Measurements from ENCODE around the gene MRPL37.

The MRPL37 gene

GRCh38 chr1:54248966-54249365, 49.0 kb downstream of the MRPL37 start:
- no peaks in the 10 kb centered on the region for H3K4me1 ChIP-seq (ENCODE audit: control insufficient read depth, insufficient read depth, low read length, poor library complexity, severe bottlenecking)
- H3K9me3 ChIP-seq (ENCODE audit: control insufficient read depth, low read length), result no peaks in the 10 kb centered on the region
- H3K4me3 ChIP-seq (ENCODE audit: insufficient read depth, low read depth, low read length, poor library complexity, severe bottlenecking), result no peak overlapping the region
- peaks cover 33% of the 10 kb centered on the region for H3K36me3 ChIP-seq (ENCODE audit: control insufficient read depth, insufficient read depth, low read length)
- no peak for DNase-seq
- H3K27ac ChIP-seq (ENCODE audit: insufficient read depth, low read length, poor library complexity, severe bottlenecking), result no peak overlapping the region
- H3K27me3 ChIP-seq (replicated peaks; ENCODE audit: control insufficient read depth, insufficient read depth, low read length, poor library complexity, severe bottlenecking), result no peaks in the 10 kb centered on the region

- Histone ChIP-seq H3K4me1 (ENCODE audit: control insufficient read depth, insufficient read depth, low read length, poor library complexity, severe bottlenecking) (no peaks in the 10 kb centered on the region), H3K36me3 (ENCODE audit: control insufficient read depth, insufficient read depth, low read length) (peaks cover 33% of the 10 kb centered on the region), H3K9me3 (ENCODE audit: control insufficient read depth, low read length) (no peaks in the 10 kb centered on the region), H3K27me3 (replicated peaks; ENCODE audit: control insufficient read depth, insufficient read depth, low read length, poor library complexity, severe bottlenecking) (no peaks in the 10 kb centered on the region), H3K4me3 (ENCODE audit: insufficient read depth, low read depth, low read length, poor library complexity, severe bottlenecking) (no peak overlapping the region), H3K27ac (ENCODE audit: insufficient read depth, low read length, poor library complexity, severe bottlenecking) (no peak overlapping the region)
- no peak for DNase-seq
Observed at GRCh38 chr1:54249819-54250435, 50.0 kb downstream of the MRPL37 start.

DNA sequence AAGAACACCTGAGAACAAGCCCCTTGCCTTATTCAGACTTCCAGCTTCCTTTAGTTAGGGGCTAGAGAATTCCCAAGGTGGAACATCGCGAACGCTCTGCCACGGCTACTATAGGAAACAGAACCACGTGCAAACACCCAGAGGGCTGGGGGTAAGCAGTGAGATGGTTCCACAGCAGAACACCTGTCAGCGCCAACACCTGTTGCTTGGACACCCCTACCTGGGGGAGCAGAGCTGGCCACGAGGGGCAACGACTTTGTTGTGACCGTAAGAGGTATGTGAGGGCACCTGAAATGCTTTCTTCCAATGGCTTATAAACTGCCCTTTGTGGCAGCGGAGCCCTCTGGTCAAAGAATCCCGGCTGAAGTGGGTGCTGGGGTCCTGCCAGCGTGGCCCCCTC, 50.7 kb downstream of the MRPL37 start:
- Histone ChIP-seq H3K9me3 (ENCODE audit: control insufficient read depth, low read length) (no peaks in the 10 kb centered on the region), H3K27me3 (replicated peaks; ENCODE audit: control insufficient read depth, insufficient read depth, low read length, poor library complexity, severe bottlenecking) (no peaks in the 10 kb centered on the region), H3K27ac (ENCODE audit: insufficient read depth, low read length, poor library complexity, severe bottlenecking) (no peak overlapping the region), H3K4me3 (ENCODE audit: insufficient read depth, low read depth, low read length, poor library complexity, severe bottlenecking) (no peak overlapping the region), H3K36me3 (ENCODE audit: control insufficient read depth, insufficient read depth, low read length) (peaks cover 37% of the 10 kb centered on the region), H3K4me1 (ENCODE audit: control insufficient read depth, insufficient read depth, low read length, poor library complexity, severe bottlenecking) (no peaks in the 10 kb centered on the region)
- DNase-seq, result no peak

DNA sequence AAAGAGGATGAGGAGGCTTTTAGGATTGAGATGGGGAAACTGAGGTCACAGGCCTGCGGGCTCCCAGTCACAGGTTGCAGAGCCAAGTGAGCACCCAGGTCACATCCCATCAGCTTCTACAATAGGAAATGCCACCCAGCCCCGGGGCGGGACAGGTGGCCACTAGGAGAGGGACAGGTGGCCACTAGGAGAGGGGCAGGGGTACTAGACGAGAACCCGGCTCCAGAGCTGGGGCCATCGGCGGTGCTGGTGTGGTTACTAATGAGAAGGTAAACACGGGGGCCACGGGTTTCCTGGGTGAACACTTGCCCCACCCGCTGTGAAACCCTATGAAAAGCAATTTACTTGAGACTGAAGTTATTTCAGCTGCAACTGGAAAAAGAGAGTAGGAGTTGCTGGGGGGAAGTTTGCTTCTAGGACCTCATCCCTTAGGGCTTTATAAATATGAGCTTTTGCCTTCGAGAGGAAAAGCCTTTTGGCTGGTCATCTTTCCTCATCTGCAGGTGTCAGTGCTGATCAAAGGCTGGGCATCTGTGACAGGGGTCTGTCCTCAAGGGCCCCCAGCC, 52.5 kb downstream of the MRPL37 start:
- H3K27ac ChIP-seq (ENCODE audit: insufficient read depth, low read length, poor library complexity, severe bottlenecking), result no peak overlapping the region
- no peak for DNase-seq
- H3K4me3 ChIP-seq (ENCODE audit: insufficient read depth, low read depth, low read length, poor library complexity, severe bottlenecking), result no peak overlapping the region
- H3K4me1 ChIP-seq (ENCODE audit: control insufficient read depth, insufficient read depth, low read length, poor library complexity, severe bottlenecking), result no peaks in the 10 kb centered on the region
- no peaks in the 10 kb centered on the region for H3K9me3 ChIP-seq (ENCODE audit: control insufficient read depth, low read length)
- peaks cover 23% of the 10 kb centered on the region for H3K36me3 ChIP-seq (ENCODE audit: control insufficient read depth, insufficient read depth, low read length)
- no peaks in the 10 kb centered on the region for H3K27me3 ChIP-seq (replicated peaks; ENCODE audit: control insufficient read depth, insufficient read depth, low read length, poor library complexity, severe bottlenecking)

DNA sequence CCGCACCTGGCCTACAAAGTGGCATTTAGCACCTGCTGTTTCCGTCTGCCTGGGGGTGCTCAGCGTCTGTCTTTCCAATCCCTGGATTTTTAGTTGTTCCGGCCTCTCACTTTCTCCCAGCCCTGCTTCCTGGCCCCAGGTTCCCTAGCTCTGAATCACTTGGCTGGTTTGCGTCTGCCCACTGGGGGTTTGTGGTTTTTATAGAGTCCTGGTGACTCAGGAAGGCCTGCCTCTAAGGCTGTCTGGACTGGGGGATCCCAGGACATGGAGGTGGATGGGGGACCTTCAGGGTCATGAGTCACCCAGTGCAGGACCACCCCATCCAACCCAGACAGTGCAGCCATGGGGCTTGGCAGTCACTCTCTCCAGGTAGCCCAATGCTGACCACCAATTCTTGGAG, 53.5 kb downstream of the MRPL37 start:
- Histone ChIP-seq H3K9me3 (ENCODE audit: control insufficient read depth, low read length) (no peaks in the 10 kb centered on the region), H3K4me3 (ENCODE audit: insufficient read depth, low read depth, low read length, poor library complexity, severe bottlenecking) (no peak overlapping the region), H3K27me3 (replicated peaks; ENCODE audit: control insufficient read depth, insufficient read depth, low read length, poor library complexity, severe bottlenecking) (no peaks in the 10 kb centered on the region), H3K27ac (ENCODE audit: insufficient read depth, low read length, poor library complexity, severe bottlenecking) (no peak overlapping the region), H3K36me3 (ENCODE audit: control insufficient read depth, insufficient read depth, low read length) (peaks cover 17% of the 10 kb centered on the region), H3K4me1 (ENCODE audit: control insufficient read depth, insufficient read depth, low read length, poor library complexity, severe bottlenecking) (no peaks in the 10 kb centered on the region)
- DNase-seq, result no peak

DNA sequence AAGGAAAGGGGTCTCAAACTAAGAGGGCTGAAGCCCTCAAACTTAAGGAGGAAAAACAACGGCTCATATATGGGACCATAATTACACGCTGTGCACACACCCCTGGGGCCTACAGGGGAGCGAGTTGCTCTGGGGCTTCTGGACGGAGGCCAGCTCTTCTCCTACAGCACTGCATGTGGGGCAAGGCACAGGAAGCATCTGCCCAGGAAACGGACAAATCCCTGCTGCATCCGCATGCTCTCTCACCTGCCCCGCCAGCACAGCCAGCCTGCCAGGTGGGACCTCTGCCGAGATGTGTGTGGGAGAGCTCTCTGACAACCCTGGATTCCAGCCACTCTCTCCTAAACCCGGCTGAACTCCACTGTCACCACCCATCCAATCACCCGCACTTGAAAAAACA, 54.1 kb downstream of the MRPL37 start:
- no peaks in the 10 kb centered on the region for H3K4me1 ChIP-seq (ENCODE audit: control insufficient read depth, insufficient read depth, low read length, poor library complexity, severe bottlenecking)
- no peaks in the 10 kb centered on the region for H3K27me3 ChIP-seq (replicated peaks; ENCODE audit: control insufficient read depth, insufficient read depth, low read length, poor library complexity, severe bottlenecking)
- H3K36me3 ChIP-seq (ENCODE audit: control insufficient read depth, insufficient read depth, low read length), result peaks cover 12% of the 10 kb centered on the region
- no peak overlapping the region for H3K4me3 ChIP-seq (ENCODE audit: insufficient read depth, low read depth, low read length, poor library complexity, severe bottlenecking)
- no peak overlapping the region for H3K27ac ChIP-seq (ENCODE audit: insufficient read depth, low read length, poor library complexity, severe bottlenecking)
- DNase-seq, result no peak
- no peaks in the 10 kb centered on the region for H3K9me3 ChIP-seq (ENCODE audit: control insufficient read depth, low read length)

- Histone ChIP-seq H3K4me3 (ENCODE audit: insufficient read depth, low read depth, low read length, poor library complexity, severe bottlenecking) (no peak overlapping the region), H3K4me1 (ENCODE audit: control insufficient read depth, insufficient read depth, low read length, poor library complexity, severe bottlenecking) (no peaks in the 10 kb centered on the region), H3K36me3 (ENCODE audit: control insufficient read depth, insufficient read depth, low read length) (peaks cover 14% of the 10 kb centered on the region), H3K9me3 (ENCODE audit: control insufficient read depth, low read length) (no peaks in the 10 kb centered on the region), H3K27me3 (replicated peaks; ENCODE audit: control insufficient read depth, insufficient read depth, low read length, poor library complexity, severe bottlenecking) (no peaks in the 10 kb centered on the region), H3K27ac (ENCODE audit: insufficient read depth, low read length, poor library complexity, severe bottlenecking) (no peak overlapping the region)
- no peak for DNase-seq
Observed at GRCh38 chr1:54255026-54255702, 55.2 kb downstream of the MRPL37 start.

DNA sequence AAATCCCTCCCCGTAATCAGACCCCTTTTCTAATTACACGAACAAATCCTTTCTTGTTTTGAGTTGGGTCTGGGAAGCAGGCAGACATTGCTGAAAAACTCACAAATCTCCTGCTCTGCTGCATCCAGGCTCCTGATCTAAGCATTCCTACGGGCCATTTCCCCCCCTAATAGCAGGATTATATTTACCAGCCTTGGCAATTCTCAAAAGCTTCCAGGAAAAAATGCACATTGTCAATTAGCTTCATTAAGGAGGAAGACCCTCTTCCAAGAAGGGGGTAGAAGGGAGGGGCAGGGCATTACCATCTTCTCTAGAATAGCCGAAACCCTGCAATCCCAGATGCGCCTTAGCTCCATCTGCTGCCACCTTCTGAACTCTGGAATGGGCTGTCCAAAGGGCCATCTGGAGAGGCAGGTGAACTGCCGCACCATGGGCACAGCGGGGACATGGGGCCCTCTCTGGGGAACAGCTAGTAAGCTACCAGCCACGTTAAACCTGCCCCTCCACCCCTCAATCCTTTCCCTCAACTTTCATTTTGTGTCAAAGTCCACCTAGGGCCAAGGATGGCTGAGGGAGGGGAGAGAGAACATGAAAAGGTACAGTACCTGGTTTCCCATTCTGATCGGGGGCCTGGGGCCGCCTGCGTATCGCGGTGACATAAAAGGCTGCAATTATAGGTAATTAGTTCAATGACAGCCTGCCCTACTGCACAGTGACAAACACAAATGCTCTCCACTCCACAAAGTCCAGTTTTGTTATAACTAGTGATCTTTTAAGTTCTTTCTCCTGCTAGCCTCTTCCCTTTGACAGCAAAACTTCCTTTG, 56.8 kb downstream of the MRPL37 start:
- peaks cover 10% of the 10 kb centered on the region for H3K36me3 ChIP-seq (ENCODE audit: control insufficient read depth, insufficient read depth, low read length)
- H3K27me3 ChIP-seq (replicated peaks; ENCODE audit: control insufficient read depth, insufficient read depth, low read length, poor library complexity, severe bottlenecking), result no peaks in the 10 kb centered on the region
- no peak for DNase-seq
- H3K9me3 ChIP-seq (ENCODE audit: control insufficient read depth, low read length), result no peaks in the 10 kb centered on the region
- no peak overlapping the region for H3K27ac ChIP-seq (ENCODE audit: insufficient read depth, low read length, poor library complexity, severe bottlenecking)
- H3K4me3 ChIP-seq (ENCODE audit: insufficient read depth, low read depth, low read length, poor library complexity, severe bottlenecking), result no peak overlapping the region
- no peaks in the 10 kb centered on the region for H3K4me1 ChIP-seq (ENCODE audit: control insufficient read depth, insufficient read depth, low read length, poor library complexity, severe bottlenecking)

DNA sequence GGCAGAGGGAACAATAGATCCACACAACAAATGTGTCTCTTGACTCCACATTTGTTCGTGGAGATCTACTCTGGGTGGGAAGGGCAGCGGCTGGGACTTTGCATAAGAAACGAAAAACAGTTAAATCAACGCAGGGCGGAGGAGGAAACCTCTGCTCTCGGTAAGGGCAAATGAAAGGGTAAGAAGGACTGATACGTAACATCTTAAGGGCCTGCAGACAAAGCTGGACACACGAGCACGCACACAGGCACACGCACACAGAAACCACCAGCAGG, 57.3 kb downstream of the MRPL37 start:
- Histone ChIP-seq H3K4me1 (ENCODE audit: control insufficient read depth, insufficient read depth, low read length, poor library complexity, severe bottlenecking) (no peaks in the 10 kb centered on the region), H3K27me3 (replicated peaks; ENCODE audit: control insufficient read depth, insufficient read depth, low read length, poor library complexity, severe bottlenecking) (no peaks in the 10 kb centered on the region), H3K4me3 (ENCODE audit: insufficient read depth, low read depth, low read length, poor library complexity, severe bottlenecking) (no peak overlapping the region), H3K27ac (ENCODE audit: insufficient read depth, low read length, poor library complexity, severe bottlenecking) (no peak overlapping the region), H3K36me3 (ENCODE audit: control insufficient read depth, insufficient read depth, low read length) (peaks cover 10% of the 10 kb centered on the region), H3K9me3 (ENCODE audit: control insufficient read depth, low read length) (no peaks in the 10 kb centered on the region)
- DNase-seq, result no peak

- no peak for DNase-seq
- Histone ChIP-seq H3K4me1 (ENCODE audit: control insufficient read depth, insufficient read depth, low read length, poor library complexity, severe bottlenecking) (no peaks in the 10 kb centered on the region), H3K27ac (ENCODE audit: insufficient read depth, low read length, poor library complexity, severe bottlenecking) (no peak overlapping the region), H3K27me3 (replicated peaks; ENCODE audit: control insufficient read depth, insufficient read depth, low read length, poor library complexity, severe bottlenecking) (no peaks in the 10 kb centered on the region), H3K9me3 (ENCODE audit: control insufficient read depth, low read length) (no peaks in the 10 kb centered on the region), H3K36me3 (ENCODE audit: control insufficient read depth, insufficient read depth, low read length) (peaks cover 10% of the 10 kb centered on the region), H3K4me3 (ENCODE audit: insufficient read depth, low read depth, low read length, poor library complexity, severe bottlenecking) (no peak overlapping the region)
Observed at GRCh38 chr1:54257876-54258275, 57.9 kb downstream of the MRPL37 start.

All from effector memory CD4-positive, alpha-beta T cell (primary cell).